ENCODE results near the gene KCNJ6.

The KCNJ6 gene

GRCh38 chr21:37686991-37687810, 229.1 kb downstream of the KCNJ6 start:
- DNase-seq (no peak), ATAC-seq (no peak)
- no peaks in the 10 kb centered on the region for H3K9me3 Mint-ChIP-seq

GRCh38 chr21:37684547-37684946, 231.7 kb downstream of the KCNJ6 start:
- peaks cover 13% of the 10 kb centered on the region for H3K27me3 Mint-ChIP-seq
- no peak for DNase-seq
- H3K27ac Mint-ChIP-seq = no peak overlapping the region
- H3K9me3 Mint-ChIP-seq = no peaks in the 10 kb centered on the region
- ATAC-seq = no peak
- H3K4me1 Mint-ChIP-seq = no peaks in the 10 kb centered on the region
- H3K4me3 Mint-ChIP-seq = no peak overlapping the region

More at GRCh38 chr21:37686991-37687810, 229.1 kb downstream of the KCNJ6 start:
- Mint-ChIP-seq H3K27me3 (no peaks in the 10 kb centered on the region), H3K27ac (no peak overlapping the region), H3K4me1 (no peaks in the 10 kb centered on the region), H3K4me3 (no peak overlapping the region)

DNA sequence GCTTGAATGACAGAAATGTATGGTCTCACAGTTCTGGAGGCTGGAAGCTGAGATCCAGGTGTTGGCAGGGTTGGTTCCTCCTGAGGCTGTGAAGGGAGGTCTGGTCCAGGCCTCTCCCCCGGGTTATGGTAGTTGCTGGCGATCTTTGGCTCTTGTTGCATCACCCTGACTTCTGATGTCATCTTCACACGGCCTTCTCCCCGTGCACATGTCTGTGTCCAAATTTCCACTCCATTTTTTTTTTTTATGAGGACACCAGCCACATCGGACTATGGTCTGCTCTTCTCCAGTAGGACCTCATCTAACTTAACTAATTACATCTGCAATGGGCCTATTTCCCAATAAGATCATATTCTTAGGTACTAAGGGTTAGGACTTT, 232.2 kb downstream of the KCNJ6 start:
- H3K4me1 Mint-ChIP-seq = no peaks in the 10 kb centered on the region
- no peaks in the 10 kb centered on the region for H3K9me3 Mint-ChIP-seq
- no peak for ATAC-seq
- no peak for DNase-seq
- no peak overlapping the region for H3K4me3 Mint-ChIP-seq
- H3K27me3 Mint-ChIP-seq = peaks cover 13% of the 10 kb centered on the region
- no peak overlapping the region for H3K27ac Mint-ChIP-seq

GRCh38 chr21:37683396-37684114, 232.7 kb downstream of the KCNJ6 start:
- no peak overlapping the region for H3K4me3 Mint-ChIP-seq
- H3K27ac Mint-ChIP-seq = no peak overlapping the region
- no peaks in the 10 kb centered on the region for H3K9me3 Mint-ChIP-seq
- H3K27me3 Mint-ChIP-seq = peaks cover 13% of the 10 kb centered on the region
- DNase-seq (no peak), ATAC-seq (no peak)
- H3K4me1 Mint-ChIP-seq = no peaks in the 10 kb centered on the region

- ATAC-seq = no peak
- Mint-ChIP-seq H3K27ac (no peak overlapping the region), H3K27me3 (peaks cover 15% of the 10 kb centered on the region), H3K4me3 (no peak overlapping the region), H3K9me3 (no peaks in the 10 kb centered on the region), H3K4me1 (no peaks in the 10 kb centered on the region)
- no peak for DNase-seq
Measured at GRCh38 chr21:37682966-37683365, 233.3 kb downstream of the KCNJ6 start.

- H3K27ac Mint-ChIP-seq = no peak overlapping the region
- DNase-seq = no peak
- H3K27me3 Mint-ChIP-seq = peaks cover 59% of the 10 kb centered on the region
- no peak for ATAC-seq
- H3K4me1 Mint-ChIP-seq = peaks cover 5% of the 10 kb centered on the region
- no peak overlapping the region for H3K4me3 Mint-ChIP-seq
- H3K9me3 Mint-ChIP-seq = peaks cover 0 to 3% of the 10 kb centered on the region in 2 donors
Measured at GRCh38 chr21:37677006-37677405, 239.3 kb downstream of the KCNJ6 start.

- Mint-ChIP-seq H3K4me3 (no peak overlapping the region), H3K9me3 (peaks cover 0 to 3% of the 10 kb centered on the region in 2 donors), H3K27me3 (peaks cover 48% of the 10 kb centered on the region), H3K27ac (no peak overlapping the region), H3K4me1 (peaks cover 5% of the 10 kb centered on the region)
- ATAC-seq (peak; percentile 77), DNase-seq (peak; percentile 48 to 50)
Measured at GRCh38 chr21:37675202-37675801, 241.0 kb downstream of the KCNJ6 start.

GRCh38 chr21:37673801-37674575, 242.3 kb downstream of the KCNJ6 start:
- H3K4me1 Mint-ChIP-seq = peaks cover 5% of the 10 kb centered on the region
- no peak overlapping the region for H3K27ac Mint-ChIP-seq
- H3K9me3 Mint-ChIP-seq = peaks cover 0 to 3% of the 10 kb centered on the region in 2 donors
- peaks cover 48% of the 10 kb centered on the region for H3K27me3 Mint-ChIP-seq
- ATAC-seq = no peak
- H3K4me3 Mint-ChIP-seq = no peak overlapping the region
- no peak for DNase-seq

DNA sequence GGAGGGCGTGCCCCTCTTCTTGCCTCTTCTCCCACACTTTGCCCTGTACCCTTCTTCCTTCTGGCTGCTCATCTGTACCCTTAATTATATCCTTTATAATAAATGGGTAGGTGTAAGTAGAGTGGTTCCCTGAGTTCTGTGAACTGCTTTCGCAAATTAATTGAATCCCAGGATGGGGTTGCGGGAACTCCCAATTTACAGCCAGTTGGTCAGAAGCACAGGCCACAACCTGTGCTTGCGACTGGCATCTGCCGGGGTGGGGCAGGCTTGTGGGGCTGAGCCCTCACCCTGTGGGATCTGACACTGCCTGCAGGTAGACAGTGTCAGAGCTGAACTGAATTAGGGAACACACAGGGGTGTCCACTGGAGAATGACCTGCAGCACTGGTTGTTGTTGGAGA, 244.9 kb downstream of the KCNJ6 start:
- no peak for DNase-seq
- Mint-ChIP-seq H3K4me1 (peaks cover 5% of the 10 kb centered on the region), H3K9me3 (no peaks in the 10 kb centered on the region), H3K27me3 (peaks cover 33% of the 10 kb centered on the region), H3K4me3 (no peak overlapping the region), H3K27ac (no peak overlapping the region)
- ATAC-seq = no peak

DNA sequence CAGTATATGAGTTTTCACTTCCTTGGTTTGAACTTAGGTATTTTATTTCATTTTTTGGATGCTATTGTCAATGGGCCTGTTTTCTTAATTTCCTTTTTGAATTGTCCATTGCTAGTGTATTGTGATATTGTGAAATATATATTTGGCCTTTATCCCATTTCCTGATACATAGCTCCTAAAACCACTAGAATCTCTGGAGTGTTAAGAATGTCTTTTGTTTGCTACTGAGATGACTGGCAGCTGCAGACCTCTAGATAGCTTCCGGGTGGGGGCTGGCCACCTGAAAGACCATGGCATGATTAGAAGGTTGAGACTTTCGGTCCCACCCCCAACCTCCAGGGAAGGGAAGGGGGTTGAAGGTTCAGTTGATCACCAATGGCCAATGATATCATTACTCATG, 245.4 kb downstream of the KCNJ6 start:
- DNase-seq = no peak
- no peaks in the 10 kb centered on the region for H3K9me3 Mint-ChIP-seq
- H3K27ac Mint-ChIP-seq = no peak overlapping the region
- ATAC-seq = no peak
- peaks cover 28% of the 10 kb centered on the region for H3K27me3 Mint-ChIP-seq
- peaks cover 5% of the 10 kb centered on the region for H3K4me1 Mint-ChIP-seq
- no peak overlapping the region for H3K4me3 Mint-ChIP-seq

- ATAC-seq = no peak
- DNase-seq = no peak
- Mint-ChIP-seq H3K27ac (no peak overlapping the region), H3K9me3 (no peaks in the 10 kb centered on the region), H3K4me3 (no peak overlapping the region), H3K4me1 (no peaks in the 10 kb centered on the region), H3K27me3 (peaks cover 20% of the 10 kb centered on the region)
Measured at GRCh38 chr21:37669249-37669648, 247.0 kb downstream of the KCNJ6 start.

DNA sequence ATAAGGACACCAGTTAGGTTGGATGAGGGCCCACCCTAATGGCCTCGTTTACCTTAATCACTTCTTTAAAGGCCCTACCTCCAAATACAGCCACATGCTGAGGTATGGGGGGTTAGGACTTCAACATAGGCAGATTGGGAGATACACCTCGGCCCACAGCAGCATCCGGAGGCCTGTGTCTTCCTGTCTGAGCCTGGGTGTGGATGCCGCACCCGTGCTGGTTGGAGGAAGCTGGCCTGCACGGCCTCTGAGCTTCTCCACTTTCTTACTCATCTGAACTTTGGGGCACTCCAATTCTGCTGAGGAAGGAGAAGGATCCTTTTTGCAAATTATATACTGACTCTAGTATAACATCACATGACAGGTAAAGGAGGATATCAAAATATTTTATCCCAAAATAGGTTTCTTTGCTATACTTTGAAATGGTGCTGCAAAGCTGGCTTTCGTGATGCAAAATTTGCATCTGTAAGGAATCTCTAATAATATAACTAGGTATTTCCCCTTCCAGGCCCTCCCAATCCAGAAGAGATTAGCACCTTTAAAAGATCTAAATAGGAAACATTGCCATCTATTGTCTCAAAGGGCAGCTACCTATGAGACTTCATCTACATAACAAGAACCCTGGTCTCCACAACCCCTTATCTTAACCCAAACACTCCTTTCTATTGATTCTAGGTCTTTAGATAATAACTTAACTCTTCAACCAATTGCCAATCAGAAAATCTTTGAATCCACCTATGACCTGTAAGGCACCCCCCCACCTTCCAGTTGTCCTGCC, 247.6 kb downstream of the KCNJ6 start:
- Mint-ChIP-seq H3K27me3 (peaks cover 14% of the 10 kb centered on the region), H3K4me1 (no peaks in the 10 kb centered on the region), H3K27ac (peak overlapping the region in 1 of 2 donors; percentile 23), H3K9me3 (no peaks in the 10 kb centered on the region), H3K4me3 (no peak overlapping the region)
- ATAC-seq (no peak), DNase-seq (no peak)

DNA sequence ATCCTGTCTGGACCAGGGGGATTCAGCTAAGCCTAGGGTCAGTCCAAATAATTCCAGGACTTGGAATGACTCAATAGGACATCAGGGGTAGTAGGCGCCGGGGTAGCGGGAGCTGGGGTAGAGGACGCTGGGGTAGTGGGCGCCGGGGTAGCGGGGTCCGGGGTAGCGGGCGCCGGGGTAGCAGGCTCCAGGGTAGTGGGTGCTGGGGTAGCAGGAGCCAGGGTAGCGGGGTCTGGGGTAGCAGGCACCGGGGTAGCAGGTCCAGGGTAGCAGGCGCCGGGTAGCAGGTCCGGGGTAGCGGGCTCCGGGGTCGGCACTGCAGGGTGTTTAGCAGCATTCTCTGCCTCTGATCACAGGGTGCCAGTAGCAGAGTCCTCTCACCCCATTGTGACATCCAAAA, 248.9 kb downstream of the KCNJ6 start:
- H3K4me1 Mint-ChIP-seq = no peaks in the 10 kb centered on the region
- peaks cover 6% of the 10 kb centered on the region for H3K27me3 Mint-ChIP-seq
- no peak for DNase-seq
- no peaks in the 10 kb centered on the region for H3K9me3 Mint-ChIP-seq
- no peak overlapping the region for H3K27ac Mint-ChIP-seq
- H3K4me3 Mint-ChIP-seq = no peak overlapping the region
- ATAC-seq = peak; percentile 79

- ATAC-seq (no peak), DNase-seq (no peak)
- Mint-ChIP-seq H3K4me3 (no peak overlapping the region), H3K9me3 (no peaks in the 10 kb centered on the region), H3K27me3 (peaks cover 4% of the 10 kb centered on the region), H3K27ac (no peak overlapping the region), H3K4me1 (no peaks in the 10 kb centered on the region)
Measured at GRCh38 chr21:37665230-37666024, 250.8 kb downstream of the KCNJ6 start.

Data from stimulated activated naive CD8-positive, alpha-beta T cell treated with anti-CD3 and anti-CD28 coated beads, Interleukin-15, amount 100 ng/mL, for 72 hours (primary cell).